AG04450 (cell line): ENCODE measurements around the gene ZBTB8A. TPM values are rescaled to one million over a fixed set of nuclear protein-coding genes. Genes with fewer than 3 reads are reported as not detected.

Source experiments
- CTCF ChIA-PET: fragments of 300-600, 350-600 bp; formaldehyde crosslinking; extraction: SDS; loops from one replicate; lab custom pipeline; 2022; ENCODE audit warnings: antibody characterized with exemption, inconsistent platforms; lab: Charles Lee
- POLR2A ChIA-PET: fragments of 350-600 bp; formaldehyde crosslinking; extraction: SDS; loops from one replicate; lab custom pipeline; 2021; ENCODE audit warnings: antibody characterized with exemption, inconsistent platforms; lab: Yijun Ruan, JAX
- DNase-seq: peaks from one replicate; pipeline ENCODE4 v3.0.0-alpha.2; 2011; ENCODE audit warnings: low read depth, low spot score
- H3K27ac ChIP-seq: one replicate; pipeline ENCODE4 v1.5.1; 2012; ENCODE audit warnings: low read depth, low read length, control low read depth
- H3K27me3 ChIP-seq: one replicate; pipeline ENCODE4 v1.6.0; 2012; ENCODE audit warnings: low read length; ENCODE audit not compliant: control insufficient read depth, insufficient read depth
- H3K4me3 ChIP-seq: 2 replicates; pipeline ENCODE4 v1.5.1; 2011; ENCODE audit warnings: mild to moderate bottlenecking, low read depth, low read length, control low read depth
- H3K9me3 ChIP-seq: 2 replicates; pipeline ENCODE4 v1.5.1; 2012; ENCODE audit warnings: low read length; ENCODE audit not compliant: control insufficient read depth, insufficient read depth
- CTCF ChIP-seq: IDR thresholded peaks from 2 replicates; pipeline ENCODE4 v1.5.1; 2011; ENCODE audit warnings: low read depth, low read length, control low read depth, inconsistent platforms
- polyA plus RNA-seq: library from polyadenylated mRNA; depleted of rRNA; stranded (reverse); fragments of >200 nt; gene quantifications from 2 replicates; pipeline ENCODE4 v1.2.3, GENCODE V29; 2011

The ZBTB8A gene
- polyA plus RNA-seq, 1 experiment = 7.2 TPM

DNA sequence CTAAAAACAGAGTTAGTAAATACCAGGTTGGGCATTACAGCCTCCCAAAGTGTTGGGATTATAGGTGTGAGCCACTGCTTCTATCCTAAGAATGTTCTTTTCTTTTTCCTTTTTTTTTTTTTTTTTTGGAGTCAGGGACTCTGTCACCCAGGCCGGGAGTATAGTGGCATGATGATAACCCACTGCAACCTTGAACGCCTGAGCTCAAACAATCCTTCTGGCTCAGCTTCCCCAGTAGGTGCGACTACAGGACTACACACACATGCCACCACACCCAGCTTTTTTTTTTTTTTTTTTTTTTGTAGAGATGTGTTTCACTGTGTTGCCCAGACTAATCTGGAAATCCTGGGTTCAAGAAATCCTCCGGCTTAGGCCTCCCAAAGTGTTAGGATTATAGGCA lies 105.2 kb downstream of the ZBTB8A start:
- Histone ChIP-seq H3K27ac (no peak overlapping the region), H3K4me3 (no peak overlapping the region), H3K9me3 (no peaks in the 10 kb centered on the region), H3K27me3 (no peaks in the 10 kb centered on the region)
- TF ChIP-seq CTCF = no peak
- POLR2A ChIA-PET = interaction anchor here (0.6 kb wide), 1 partner anchor 180 kb away, joined by 4 read pairs; no protein-coding TSS in a partner anchor
- DNase-seq = no peak
- CTCF ChIA-PET = interaction anchor here (1.0 kb wide), 1 partner anchor 124 kb away, joined by 3 read pairs; no protein-coding TSS in a partner anchor

DNA sequence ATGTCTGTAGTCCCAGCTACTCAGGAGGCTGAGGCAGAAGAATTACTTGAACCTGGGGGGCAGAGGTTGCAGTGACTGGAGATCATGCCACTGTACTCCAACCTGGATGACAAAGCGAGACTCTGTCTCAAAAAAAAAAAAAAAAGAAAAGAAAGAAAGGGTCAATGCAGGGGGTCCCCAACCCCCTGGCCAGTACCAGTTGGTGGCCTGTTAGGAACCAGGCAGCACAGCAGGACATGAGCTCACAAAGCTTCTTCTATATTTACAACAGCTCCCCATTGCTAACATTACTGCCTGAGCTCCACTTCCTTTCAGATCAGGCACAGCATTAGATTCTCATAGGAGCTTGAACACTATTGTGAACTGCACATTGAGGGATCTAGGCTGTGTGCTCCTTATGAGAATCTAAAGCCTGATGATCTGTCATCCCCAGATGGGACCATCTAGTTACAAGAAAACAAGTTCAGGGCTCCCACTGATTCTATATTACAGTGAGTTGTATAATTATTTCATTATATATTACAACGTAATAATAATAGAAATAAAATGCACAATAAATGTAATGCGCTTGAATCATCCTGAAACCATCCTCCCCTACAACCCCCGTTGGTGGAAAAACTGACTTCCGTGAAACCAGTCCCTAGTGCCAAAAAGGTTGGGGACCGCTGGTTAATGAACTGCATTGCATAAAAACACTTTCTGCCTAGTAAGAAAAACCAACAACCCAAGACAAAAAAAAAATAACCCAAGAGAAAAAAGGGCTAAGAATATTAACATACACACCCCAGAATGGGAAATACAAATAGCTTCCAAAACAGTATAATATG lies 108.3 kb downstream of the ZBTB8A start:
- CTCF ChIA-PET = no interaction called here
- no peaks in the 10 kb centered on the region for H3K27me3 ChIP-seq
- POLR2A ChIA-PET = interaction anchor here (0.7 kb wide), 1 partner anchor 12 kb away, joined by 3 read pairs; no protein-coding TSS in a partner anchor
- no peak for TF ChIP-seq CTCF
- no peak for DNase-seq
- no peaks in the 10 kb centered on the region for H3K9me3 ChIP-seq
- no peak overlapping the region for H3K27ac ChIP-seq
- no peak overlapping the region for H3K4me3 ChIP-seq

GRCh38 chr1:32650248-32650751 lies 111.1 kb downstream of the ZBTB8A start, which contains the start of gene ZBTB8OS:
Gene ZBTB8OS (minus strand): TSS chr1:32650550. CDS start chr1:32650529, 21 bp downstream.
- Histone ChIP-seq H3K4me3 (peak within 1 kb of the TSS; percentile 92), H3K27ac (peak within 1 kb of the TSS; percentile 100), H3K9me3 (no peaks in the 10 kb centered on the region), H3K27me3 (no peaks in the 10 kb centered on the region)
- ChIA-PET CTCF (interaction anchor here (0.7 to 1.9 kb wide), 3 partner anchors 131 to 1245 kb away, joined by 3 to 5 read pairs (median 3); no protein-coding TSS in a partner anchor), POLR2A (interaction anchor here (0.6 to 1.4 kb wide), 12 partner anchors 8 to 398 kb away, joined by 3 to 9 read pairs (median 3); partner anchors contain the start of genes BSDC1 and SYNC)
- DNase-seq = peak; percentile 74
- no peak for TF ChIP-seq CTCF

DNA sequence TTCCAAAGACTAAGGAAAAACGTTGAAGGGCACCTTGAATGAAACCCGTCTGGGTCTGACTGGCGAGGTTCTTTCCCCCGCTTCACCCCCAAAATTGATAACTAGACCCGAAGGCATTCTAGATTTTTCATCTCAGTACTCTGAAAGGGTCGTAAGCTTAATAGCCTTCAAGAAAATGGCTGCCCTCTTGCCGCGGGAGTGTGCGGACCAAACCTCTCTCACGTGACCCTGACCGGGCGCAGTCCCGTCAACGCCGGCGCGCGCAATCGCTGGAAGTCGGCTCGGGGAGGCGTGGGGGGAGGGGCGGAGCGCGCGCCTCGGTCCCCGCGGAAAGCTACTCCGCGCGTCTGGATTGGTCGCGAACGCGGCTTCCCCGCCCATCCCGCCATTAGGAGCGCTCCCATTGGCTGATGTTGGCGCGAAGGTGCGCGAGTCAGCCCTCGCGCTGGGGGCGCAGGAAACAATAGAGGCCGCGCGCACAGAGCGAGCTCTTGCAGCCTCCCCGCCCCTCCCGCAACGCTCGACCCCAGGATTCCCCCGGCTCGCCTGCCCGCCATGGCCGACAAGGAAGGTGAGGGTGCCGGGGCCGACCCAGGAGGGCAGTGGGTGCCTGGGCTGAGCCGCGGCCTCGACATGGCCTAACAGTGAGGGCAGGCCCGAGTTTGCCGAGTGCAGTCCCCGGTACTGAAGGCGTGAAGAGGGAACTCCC lies 111.7 kb downstream of the ZBTB8A start, which contains the start of gene RBBP4:
RBBP4 (plus strand) TSS at position 457 of the 709 bp plus-strand sequence; CDS start at position 556, 99 bp downstream.
- ChIA-PET POLR2A (interaction anchor here (0.6 to 1.4 kb wide), 13 partner anchors 8 to 280 kb away, joined by 3 to 9 read pairs (median 3); partner anchors contain the start of genes BSDC1 and SYNC), CTCF (interaction anchor here (0.7 to 1.9 kb wide), 3 partner anchors 131 to 1246 kb away, joined by 3 to 5 read pairs (median 3); no protein-coding TSS in a partner anchor)
- no peak for TF ChIP-seq CTCF
- peak; percentile 95 for DNase-seq
- Histone ChIP-seq H3K9me3 (no peaks in the 10 kb centered on the region), H3K4me3 (peak within 1 kb of the TSS; percentile 92), H3K27ac (peak within 1 kb of the TSS; percentile 100), H3K27me3 (no peaks in the 10 kb centered on the region)
